Tongue (tissue), 3 donors: Measurements from ENCODE around the gene SLC6A14. TPM values are rescaled to one million over a fixed set of nuclear protein-coding genes. Genes with fewer than 3 reads are reported as not detected.

Experiments used
- DNase-seq: peaks from one replicate; pipeline ENCODE4 v3.0.0-alpha.2; 2015
- small RNA-seq: library from RNA; depleted of rRNA; stranded (forward); fragments of <200 nt; gene quantifications from one replicate; pipeline ENCODE3, GENCODE V24; 2014; ENCODE audit warnings: low replicate concordance
- total RNA-seq: library from RNA; depleted of rRNA; stranded (reverse); fragments of >200 nt; gene quantifications from one replicate; pipeline ENCODE4 v1.2.3, GENCODE V29; 2014

SLC6A14 gene, protein sequence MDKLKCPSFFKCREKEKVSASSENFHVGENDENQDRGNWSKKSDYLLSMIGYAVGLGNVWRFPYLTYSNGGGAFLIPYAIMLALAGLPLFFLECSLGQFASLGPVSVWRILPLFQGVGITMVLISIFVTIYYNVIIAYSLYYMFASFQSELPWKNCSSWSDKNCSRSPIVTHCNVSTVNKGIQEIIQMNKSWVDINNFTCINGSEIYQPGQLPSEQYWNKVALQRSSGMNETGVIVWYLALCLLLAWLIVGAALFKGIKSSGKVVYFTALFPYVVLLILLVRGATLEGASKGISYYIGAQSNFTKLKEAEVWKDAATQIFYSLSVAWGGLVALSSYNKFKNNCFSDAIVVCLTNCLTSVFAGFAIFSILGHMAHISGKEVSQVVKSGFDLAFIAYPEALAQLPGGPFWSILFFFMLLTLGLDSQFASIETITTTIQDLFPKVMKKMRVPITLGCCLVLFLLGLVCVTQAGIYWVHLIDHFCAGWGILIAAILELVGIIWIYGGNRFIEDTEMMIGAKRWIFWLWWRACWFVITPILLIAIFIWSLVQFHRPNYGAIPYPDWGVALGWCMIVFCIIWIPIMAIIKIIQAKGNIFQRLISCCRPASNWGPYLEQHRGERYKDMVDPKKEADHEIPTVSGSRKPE
- total RNA-seq, result 3.2 TPM

DNA sequence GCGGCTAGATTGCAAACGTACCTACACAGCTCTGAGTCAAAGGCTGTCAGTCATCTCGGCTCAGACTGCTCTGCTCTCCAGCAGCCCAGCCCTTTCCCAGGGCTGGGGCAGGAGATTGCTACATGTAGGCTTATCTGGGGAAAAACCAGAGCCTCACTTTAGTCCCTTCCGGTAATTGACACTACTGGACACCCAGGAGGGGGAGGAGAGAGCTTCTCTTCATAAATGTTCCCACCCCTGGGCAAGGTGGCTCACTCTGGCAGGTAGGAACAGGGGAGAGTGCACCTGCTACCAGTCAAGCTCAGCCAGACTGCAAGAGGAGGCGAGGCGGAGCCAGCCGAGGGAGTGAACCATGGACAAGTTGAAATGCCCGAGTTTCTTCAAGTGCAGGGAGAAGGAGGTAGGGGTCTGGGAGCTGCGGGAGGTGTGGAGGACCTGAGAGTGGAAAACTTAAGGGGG lies at the start of gene SLC6A14:
SLC6A14 (plus strand) TSS at position 249 of the 459 bp plus-strand sequence; CDS start at position 353, 104 bp downstream.
- no peak for DNase-seq

GRCh38 chrX:116395752-116396151 lies 40.7 kb upstream of the SLC6A14 start:
- no peak for DNase-seq

DNA sequence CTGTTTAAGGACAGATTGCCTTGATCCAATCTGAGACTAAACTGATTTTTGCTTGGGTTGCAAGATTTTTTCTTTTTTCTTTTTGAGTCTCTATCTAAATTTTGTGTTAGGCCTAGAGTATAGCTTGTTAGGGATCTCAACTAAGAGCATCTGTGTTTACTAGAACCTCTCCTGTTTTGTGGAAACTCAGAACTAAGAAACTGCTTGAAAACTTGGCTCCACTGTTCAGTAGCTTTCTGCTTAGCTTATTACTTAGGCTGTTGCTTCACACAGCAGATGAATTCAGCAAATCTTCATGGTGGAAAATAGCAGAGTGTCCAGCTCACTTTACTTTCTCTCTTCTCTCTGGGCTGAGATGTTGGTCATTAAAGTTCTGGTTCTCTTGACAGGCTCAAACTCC lies 36.7 kb upstream of the SLC6A14 start:
- no peak for DNase-seq

DNA sequence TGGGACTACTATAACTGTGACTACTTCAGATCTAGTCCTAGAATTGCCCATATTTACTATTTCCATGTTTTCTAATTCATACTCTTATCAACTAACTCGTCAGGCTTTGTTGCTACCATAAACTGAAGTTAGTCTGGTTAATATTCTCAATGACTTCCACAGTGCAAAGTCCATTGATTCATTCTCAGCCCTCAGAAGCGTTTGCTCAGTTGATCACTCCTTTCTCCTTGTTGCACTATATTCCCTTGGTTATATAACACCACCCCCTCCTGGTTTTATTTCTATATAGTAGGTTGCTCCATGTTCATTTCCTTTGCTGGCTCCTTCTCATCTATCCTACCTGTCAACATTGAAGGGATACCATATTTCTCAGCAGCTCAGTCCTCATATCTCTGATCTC lies 27.2 kb upstream of the SLC6A14 start:
- DNase-seq, result no peak

GRCh38 chrX:116413273-116413672 lies 23.1 kb upstream of the SLC6A14 start:
- no peak for DNase-seq

DNA sequence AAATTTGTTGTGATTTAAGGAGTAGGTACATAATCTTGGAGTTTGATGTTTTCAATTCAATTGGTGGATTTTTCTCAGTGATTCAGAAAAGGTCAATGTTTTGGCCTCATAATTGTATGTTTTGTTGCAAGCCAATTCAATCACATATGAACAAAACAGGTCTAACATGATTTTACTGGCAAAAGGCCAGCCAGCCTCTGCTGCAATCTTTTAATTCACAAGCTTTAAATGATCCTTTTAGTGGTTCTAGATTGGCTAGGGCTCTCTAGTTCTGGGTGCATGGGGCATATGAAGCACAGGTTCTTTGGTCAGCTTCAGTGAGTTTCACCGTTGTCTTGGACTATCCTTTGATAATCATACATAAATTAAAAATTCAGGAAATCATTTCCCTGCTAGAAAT lies 19.2 kb upstream of the SLC6A14 start:
- DNase-seq, result peak; percentile 11

GRCh38 chrX:116417968-116418367 lies 18.4 kb upstream of the SLC6A14 start:
- no peak for DNase-seq

DNA sequence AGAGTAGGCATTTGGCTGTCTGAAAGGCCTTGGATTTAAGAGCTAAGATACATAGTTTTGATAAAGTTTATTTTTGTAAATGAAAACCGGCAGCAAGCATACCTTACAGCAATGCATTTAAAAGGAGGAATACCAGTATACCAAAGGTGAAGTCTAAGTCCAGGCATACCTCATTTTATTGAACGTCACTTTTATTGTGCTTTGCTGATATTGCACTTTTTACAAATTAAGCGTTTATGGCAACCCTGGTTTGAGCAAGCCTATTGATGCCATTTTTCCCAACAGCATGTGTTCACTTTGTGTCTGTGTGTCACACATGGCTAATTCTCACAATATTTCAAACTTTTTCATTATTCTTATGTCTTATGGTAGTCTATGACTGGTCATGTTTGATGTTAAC lies 8.4 kb upstream of the SLC6A14 start:
- no peak for DNase-seq

DNA sequence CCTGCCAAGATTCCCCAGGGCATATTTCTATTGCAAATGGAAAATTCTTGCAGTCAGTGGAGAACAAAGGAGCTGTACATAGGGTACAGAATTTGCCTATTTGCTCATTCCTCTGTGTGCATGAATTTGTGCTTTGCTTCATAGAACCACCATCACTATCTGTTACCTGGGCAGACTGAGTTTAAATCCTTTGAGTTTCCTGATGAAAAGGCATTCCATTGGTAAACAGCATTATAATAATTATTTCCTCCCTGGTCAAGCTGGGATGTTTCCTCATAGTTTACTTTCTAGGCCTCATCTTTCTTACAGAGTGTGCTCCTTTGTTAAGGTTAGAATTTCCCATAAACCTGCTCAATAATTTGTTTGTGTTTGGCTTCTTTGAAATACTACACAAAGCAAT lies 809 bp upstream of the SLC6A14 start:
- DNase-seq, result no peak

- DNase-seq, result no peak
Measured at GRCh38 chrX:116449156-116449555, 12.8 kb downstream of the SLC6A14 start.

DNA sequence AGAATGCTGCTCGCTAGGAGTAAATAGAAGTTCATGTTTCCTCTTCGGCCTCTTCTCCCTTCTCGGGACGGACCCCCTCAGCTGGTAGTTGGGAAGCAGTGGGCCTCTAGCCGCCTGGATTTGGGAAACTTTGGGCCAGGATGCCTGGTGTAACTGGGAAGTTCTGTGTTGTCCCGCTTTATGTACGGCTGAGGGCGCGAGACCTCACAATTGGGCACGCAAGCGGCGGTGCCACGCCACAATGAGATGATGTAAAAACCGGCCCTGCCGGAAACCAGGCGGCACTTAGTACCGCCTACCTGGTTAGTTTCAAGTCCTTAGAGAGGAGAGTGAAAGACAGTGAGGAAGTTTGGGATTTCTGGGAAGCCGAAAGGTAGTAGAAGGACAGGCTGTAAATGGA lies 26.4 kb downstream of the SLC6A14 start, which contains the start of gene CT83:
CT83 (minus strand) TSS at position 155 of the 400 bp plus-strand sequence; CDS start at position 35, 120 bp downstream.
- DNase-seq, result no peak

DNA sequence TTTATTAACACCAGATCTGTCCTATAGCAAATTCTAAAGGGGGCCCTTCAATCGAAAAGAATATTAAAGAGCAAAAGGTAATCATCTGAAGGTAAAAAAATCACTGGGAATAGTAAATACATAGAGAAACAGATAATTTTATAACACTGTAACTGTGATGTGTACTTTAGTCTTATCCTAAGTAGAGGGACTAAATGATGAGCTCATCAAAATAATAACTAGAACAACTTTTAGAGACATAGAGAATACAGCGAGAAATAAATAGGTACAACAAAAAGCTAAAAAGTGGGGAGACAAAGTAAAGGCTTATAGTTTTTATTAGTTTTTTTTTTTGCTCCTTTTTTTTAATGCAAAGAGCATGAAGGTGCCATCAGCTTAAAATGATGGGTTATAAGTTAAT lies 43.7 kb downstream of the SLC6A14 start:
- no peak for DNase-seq

- DNase-seq, result peak; percentile 18
Measured at GRCh38 chrX:116490104-116490503, 53.7 kb downstream of the SLC6A14 start.

DNA sequence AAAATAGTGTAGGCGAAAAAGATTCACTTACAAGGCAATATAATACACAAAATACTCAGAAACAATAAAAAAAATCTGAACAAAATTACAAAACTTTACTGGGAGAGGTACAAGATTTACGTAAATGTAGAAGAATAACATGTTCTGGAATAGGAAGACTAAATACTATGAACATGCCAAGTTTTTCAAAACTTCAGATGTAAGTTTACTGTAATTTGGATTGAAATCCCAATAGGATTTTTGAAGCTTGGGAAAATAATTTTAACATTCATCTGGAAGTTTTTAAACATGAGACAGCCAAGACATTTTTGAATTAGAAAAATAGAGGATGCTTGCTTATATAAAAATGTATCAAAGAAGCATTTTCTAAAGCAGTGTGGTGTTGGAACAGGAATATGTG lies 56.9 kb downstream of the SLC6A14 start:
- DNase-seq, result peak; percentile 50

- DNase-seq, result no peak
Measured at GRCh38 chrX:116499780-116500179, 63.4 kb downstream of the SLC6A14 start.

Small RNAs within 50 kb of the gene (small RNA-seq; reads per million reads assigned to genes)
- gene RNU6-154P, result not detected

Other genes with a start within 250 kb of the SLC6A14 start
- gene CT83, start 26.4 kb downstream of the SLC6A14 start, total RNA-seq, result not detected